ENCODE results near the gene CYTH4.

DNA sequence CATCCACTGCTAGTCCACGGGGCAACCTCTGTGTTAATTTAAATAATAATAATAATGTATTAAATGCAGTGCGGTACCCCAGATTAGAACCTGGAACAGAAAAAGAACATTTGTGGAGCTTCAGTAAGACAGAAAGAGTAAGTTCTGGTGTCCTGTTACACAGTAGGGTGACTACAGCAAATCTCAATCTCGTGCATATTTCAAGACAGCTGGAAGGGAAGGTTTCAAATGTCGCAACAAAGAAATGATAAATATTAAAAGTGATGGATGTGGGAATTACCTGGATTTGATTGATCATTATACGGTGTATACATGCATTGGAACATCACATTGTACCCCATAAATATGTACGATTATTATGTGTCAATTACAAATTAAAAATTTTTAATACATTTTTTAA, 36.6 kb upstream of the CYTH4 start:
- TF ChIP-seq, protein P1, sequence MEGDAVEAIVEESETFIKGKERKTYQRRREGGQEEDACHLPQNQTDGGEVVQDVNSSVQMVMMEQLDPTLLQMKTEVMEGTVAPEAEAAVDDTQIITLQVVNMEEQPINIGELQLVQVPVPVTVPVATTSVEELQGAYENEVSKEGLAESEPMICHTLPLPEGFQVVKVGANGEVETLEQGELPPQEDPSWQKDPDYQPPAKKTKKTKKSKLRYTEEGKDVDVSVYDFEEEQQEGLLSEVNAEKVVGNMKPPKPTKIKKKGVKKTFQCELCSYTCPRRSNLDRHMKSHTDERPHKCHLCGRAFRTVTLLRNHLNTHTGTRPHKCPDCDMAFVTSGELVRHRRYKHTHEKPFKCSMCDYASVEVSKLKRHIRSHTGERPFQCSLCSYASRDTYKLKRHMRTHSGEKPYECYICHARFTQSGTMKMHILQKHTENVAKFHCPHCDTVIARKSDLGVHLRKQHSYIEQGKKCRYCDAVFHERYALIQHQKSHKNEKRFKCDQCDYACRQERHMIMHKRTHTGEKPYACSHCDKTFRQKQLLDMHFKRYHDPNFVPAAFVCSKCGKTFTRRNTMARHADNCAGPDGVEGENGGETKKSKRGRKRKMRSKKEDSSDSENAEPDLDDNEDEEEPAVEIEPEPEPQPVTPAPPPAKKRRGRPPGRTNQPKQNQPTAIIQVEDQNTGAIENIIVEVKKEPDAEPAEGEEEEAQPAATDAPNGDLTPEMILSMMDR (IDR thresholded peaks at IDR 0.05), result no peak
- TF ChIP-seq POLR2AphosphoS5 (IDR thresholded peaks at IDR 0.05) (no peak), POLR2A (IDR thresholded peaks at IDR 0.05) (no peak), EP300 (IDR thresholded peaks at IDR 0.05) (no peak)

Measured in upper lobe of left lung (tissue), 4 donors.